CD14-positive monocyte (primary cell): ENCODE measurements around the gene LMO7. TPM values are rescaled to one million over a fixed set of nuclear protein-coding genes. Genes with fewer than 3 reads are reported as not detected.

Experiments used
- DNase-seq, 3 donors: peaks; one replicate each; pipeline ENCODE4 v3.0.0-alpha.2; 2011 to 2022
- H2AFZ ChIP-seq: 2 replicates; pipeline ENCODE4 v1.6.0; 2012; ENCODE audit warnings: mild to moderate bottlenecking, low read depth, low read length, inconsistent platforms; ENCODE audit not compliant: insufficient read depth, poor library complexity, severe bottlenecking
- H3K27ac ChIP-seq, 2 donors: 1 replicate in 1 of 2; 2 replicates in 1 of 2; pipeline ENCODE4 v1.5.1; 2012 to 2013; ENCODE audit warnings: low read length in 2 of 2, control low read depth in 1 of 2, inconsistent platforms in 1 of 2, low read depth in 1 of 2, mild to moderate bottlenecking in 1 of 2
- H3K27me3 ChIP-seq, 2 donors: one replicate each; pipeline versions ENCODE4 v1.6.0 to v1.6.1; 2011 to 2013; ENCODE audit warnings: low read length in 2 of 2; ENCODE audit not compliant: control insufficient read depth in 2 of 2, insufficient read depth in 2 of 2
- H3K36me3 ChIP-seq, 2 donors: replicated peaks in 1 of 2; 1 replicate in 1 of 2; 2 replicates in 1 of 2; pipeline versions ENCODE4 v1.5.1 to v1.6.1; 2012 to 2013; ENCODE audit warnings: low read length in 2 of 2, control low read depth in 1 of 2, inconsistent platforms in 1 of 2, mild to moderate bottlenecking in 1 of 2; ENCODE audit not compliant: insufficient read depth in 2 of 2, control insufficient read depth in 1 of 2
- H3K4me1 ChIP-seq, 2 donors: 1 replicate in 1 of 2; 2 replicates in 1 of 2; pipeline versions ENCODE4 v1.5.1 to v1.6.1; 2012 to 2013; ENCODE audit warnings: low read length in 2 of 2, control low read depth in 1 of 2, inconsistent platforms in 1 of 2, mild to moderate bottlenecking in 1 of 2, moderate library complexity in 1 of 2; ENCODE audit not compliant: insufficient read depth in 2 of 2, control insufficient read depth in 1 of 2
- H3K4me2 ChIP-seq: replicated peaks from 2 replicates; pipeline ENCODE3; 2012; ENCODE audit warnings: low read length, moderate library complexity, mild to moderate bottlenecking; ENCODE audit not compliant: poor library complexity, severe bottlenecking; ENCODE audit errors: extremely low read depth
- H3K4me3 ChIP-seq, 3 experiments: fragments of 200-600 bp in 1 of 3; sonication (generic) in 1 of 3; replicated peaks in 1 of 3; 1 replicate in 2 of 3; 2 replicates in 1 of 3; pipeline ENCODE4 v1.5.1; 2011 to 2013; ENCODE audit warnings: low read length in 3 of 3, mild to moderate bottlenecking in 3 of 3, control low read depth in 2 of 3, low read depth in 2 of 3, inconsistent platforms in 1 of 3, moderate library complexity in 1 of 3
- H3K79me2 ChIP-seq: 2 replicates; pipeline ENCODE4 v1.6.0; 2012; ENCODE audit warnings: mild to moderate bottlenecking, control low read depth, inconsistent platforms, low read length, moderate library complexity; ENCODE audit not compliant: insufficient read depth
- H3K9ac ChIP-seq: 2 replicates; pipeline ENCODE4 v1.6.0; 2017; ENCODE audit warnings: low read length, mild to moderate bottlenecking; ENCODE audit not compliant: insufficient read depth, poor library complexity, severe bottlenecking
- H3K9me3 ChIP-seq, 2 donors: replicated peaks in 1 of 2; 1 replicate in 1 of 2; 2 replicates in 1 of 2; pipeline versions ENCODE4 v1.5.1 to v1.6.1; 2012 to 2013; ENCODE audit warnings: low read length in 2 of 2, control low read depth in 1 of 2; ENCODE audit not compliant: control insufficient read depth in 1 of 2, insufficient read depth in 1 of 2
- H4K20me1 ChIP-seq: 2 replicates; pipeline ENCODE4 v1.6.0; 2012; ENCODE audit warnings: mild to moderate bottlenecking, low read length, control low read depth, moderate library complexity; ENCODE audit not compliant: insufficient read depth
- H3K27ac Mint-ChIP-seq, 7 donors: one replicate each; pipeline ENCODE4 v1.8.0; 2020; ENCODE audit warnings: mild to moderate bottlenecking in 7 of 7, mixed read lengths in 7 of 7, moderate library complexity in 6 of 7, inconsistent platforms in 2 of 7
- H3K27me3 Mint-ChIP-seq, 3 donors: one replicate each; pipeline ENCODE4 v1.8.0; 2021 to 2022; ENCODE audit warnings: low read depth in 3 of 3, mild to moderate bottlenecking in 3 of 3, mixed read lengths in 3 of 3, moderate library complexity in 3 of 3, inconsistent platforms in 1 of 3
- H3K36me3 Mint-ChIP-seq, 2 donors: one replicate each; pipeline ENCODE4 v1.8.0; 2020; ENCODE audit warnings: mixed read lengths in 2 of 2, inconsistent platforms in 1 of 2, mild to moderate bottlenecking in 1 of 2
- H3K4me1 Mint-ChIP-seq: one replicate; pipeline ENCODE4 v1.8.0; 2020; ENCODE audit warnings: mild to moderate bottlenecking, mixed read lengths
- H3K4me3 Mint-ChIP-seq, 2 donors: one replicate each; pipeline ENCODE4 v1.8.0; 2020; ENCODE audit warnings: mild to moderate bottlenecking in 2 of 2, mixed read lengths in 2 of 2, moderate library complexity in 1 of 2
- H3K9me3 Mint-ChIP-seq, 7 donors: one replicate each; pipeline ENCODE4 v1.8.0; 2020 to 2022; ENCODE audit warnings: mixed read lengths in 7 of 7, mild to moderate bottlenecking in 6 of 7, moderate library complexity in 6 of 7, inconsistent platforms in 2 of 7
- CTCF ChIP-seq: fragments of 200-600 bp; IDR thresholded peaks from one replicate; pipeline ENCODE4 v1.8.0; 2022; ENCODE audit warnings: antibody characterized with exemption, mild to moderate bottlenecking
- WGBS: methylation state at CpG from one replicate; pipeline ENCODE4 v1.1.5; 2013; ENCODE audit warnings: missing lambda C conversion rate; ENCODE audit not compliant: insufficient coverage; 5-methylcytosine and 5-hydroxymethylcytosine counted together
- intact Hi-C, 2 donors: fragments of 100-400 bp; cut with micrococcal nuclease; formaldehyde crosslinking; loops; one replicate each; pipeline versions ENCODE4 v1.15.0 to v1.15.1; 2023
- polyA plus RNA-seq, 3 donors: library from polyadenylated mRNA; depleted of rRNA in 1 of 3; unstranded in 2 of 3; stranded (reverse) in 1 of 3; fragments of 300-500 nt in 2 of 3; fragments of >200 nt in 1 of 3; fragmentation: Illumina TruSeq in 2 of 3; gene quantifications; 1 replicate in 2 of 3; 2 replicates in 1 of 3; pipeline ENCODE4 v1.2.3, GENCODE V29; 2012 to 2021

LMO7 gene
- polyA plus RNA-seq, 3 donors: 0.79 to 1.6 (median 0.90) TPM

GRCh38 chr13:75660694-75661093 lies 24.6 kb downstream of the LMO7 start:
- Mint-ChIP-seq H3K27ac (peak overlapping the region in 1 of 7 donors; percentile 43), H3K27me3 (peaks cover 0 to under 1% (median 0%) of the 10 kb centered on the region in 3 donors), H3K4me1 (no peaks in the 10 kb centered on the region), H3K9me3 (peaks cover 0 to 6% (median 0%) of the 10 kb centered on the region in 7 donors), H3K36me3 (no peaks in the 10 kb centered on the region), H3K4me3 (no peak overlapping the region)
- H3K4me2 ChIP-seq: no peak overlapping the region
- H3K27me3 ChIP-seq: no peaks in the 10 kb centered on the region
- no peak overlapping the region for H3K9ac ChIP-seq
- intact Hi-C loops: no loop called here
- no peaks in the 10 kb centered on the region for H3K4me1 ChIP-seq
- H3K36me3 ChIP-seq: no peaks in the 10 kb centered on the region
- no peaks in the 10 kb centered on the region for H3K9me3 ChIP-seq
- TF ChIP-seq CTCF: no peak
- DNase-seq: no peak
- WGBS: 90% methylated on average over 2 of the region's 3 CpGs
- H4K20me1 ChIP-seq: no peaks in the 10 kb centered on the region
- no peak overlapping the region for H3K4me3 ChIP-seq
- H3K27ac ChIP-seq: no peak overlapping the region
- H3K79me2 ChIP-seq: no peaks in the 10 kb centered on the region
- H2AFZ ChIP-seq: no peak overlapping the region

- Histone ChIP-seq H3K27ac (no peak overlapping the region), H3K4me1 (no peaks in the 10 kb centered on the region), H4K20me1 (no peaks in the 10 kb centered on the region), H2AFZ (no peak overlapping the region), H3K9me3 (no peaks in the 10 kb centered on the region), H3K79me2 (no peaks in the 10 kb centered on the region), H3K36me3 (no peaks in the 10 kb centered on the region), H3K27me3 (no peaks in the 10 kb centered on the region), H3K9ac (no peak overlapping the region), H3K4me2 (no peak overlapping the region), H3K4me3 (no peak overlapping the region)
- DNase-seq: no peak
- WGBS: 79% methylated on average over 3 of the region's 4 CpGs
- H3K4me1 Mint-ChIP-seq: no peaks in the 10 kb centered on the region
- H3K27ac Mint-ChIP-seq: no peak overlapping the region
- H3K27me3 Mint-ChIP-seq: no peaks in the 10 kb centered on the region
- no peak for TF ChIP-seq CTCF
- H3K4me3 Mint-ChIP-seq: no peak overlapping the region
- H3K36me3 Mint-ChIP-seq: no peaks in the 10 kb centered on the region
- peaks cover 0 to 6% (median 0%) of the 10 kb centered on the region in 7 donors for H3K9me3 Mint-ChIP-seq
- intact Hi-C loops: no loop called here
Measured at GRCh38 chr13:75661443-75661842, 25.3 kb downstream of the LMO7 start.
